Omental fat pad (tissue), 4 donors: ENCODE data around the gene CNOT11. TPM values are rescaled to one million over a fixed set of nuclear protein-coding genes. Genes with fewer than 3 reads are reported as not detected.

ENCODE experiments used
- ATAC-seq: fragments of 150-250 bp; one replicate; pipeline ENCODE4 v1.9.1; 2016; ENCODE audit warnings: mild to moderate bottlenecking, moderate library complexity; ENCODE audit not compliant: low FRiP score
- DNase-seq: peaks from one replicate; pipeline ENCODE4 v3.0.0-alpha.2; 2019; ENCODE audit warnings: low spot score
- CTCF ChIP-seq, 3 donors: fragments of 450-650 bp; IDR thresholded peaks; one replicate each; pipeline ENCODE4 v1.5.1; 2016 to 2017; ENCODE audit warnings: antibody characterized with exemption in 3 of 3, mild to moderate bottlenecking in 3 of 3, moderate library complexity in 2 of 3
- total RNA-seq, 4 donors: library from RNA; depleted of rRNA; stranded (reverse); fragments of >200 nt; gene quantifications; one replicate each; pipeline ENCODE4 v1.1.0, GENCODE V29; 2016

Gene CNOT11
- total RNA-seq, 4 donors from 2014 or later = 18.4 to 28.5 (median 22.8) TPM

GRCh38 chr2:101287303-101287702 lies 34.6 kb downstream of the CNOT11 start:
- TF ChIP-seq CTCF (IDR thresholded peaks at IDR 0.05) = no peak
- ATAC-seq (no peak), DNase-seq (no peak)

DNA sequence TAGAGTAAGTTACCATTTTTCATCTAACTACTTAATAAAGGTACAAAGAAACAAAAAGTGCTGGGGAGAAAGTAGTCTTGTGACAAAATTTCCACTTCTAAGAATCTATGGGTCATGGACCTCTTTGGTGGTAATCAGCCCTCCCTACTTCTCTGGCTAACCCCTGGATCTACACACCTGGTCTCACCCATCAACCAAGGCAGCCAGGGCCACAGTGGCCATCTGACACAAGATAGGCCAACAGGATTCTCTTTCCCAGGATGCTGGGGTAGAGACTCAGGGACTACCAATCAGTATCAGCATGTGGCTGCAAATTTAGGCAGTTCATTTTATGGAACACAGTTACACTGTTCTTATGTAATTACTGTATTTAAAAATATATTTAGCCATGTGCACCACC lies 38.0 kb downstream of the CNOT11 start:
- no peak for TF ChIP-seq CTCF (IDR thresholded peaks at IDR 0.05)
- no peak for ATAC-seq
- DNase-seq = no peak

- no peak for DNase-seq
These were observed 39.3 kb downstream of the CNOT11 start for GRCh38 chr2:101291973-101292372.

GRCh38 chr2:101293544-101293943 lies 40.9 kb downstream of the CNOT11 start:
- no peak for DNase-seq
- no peak for ATAC-seq
- no peak for TF ChIP-seq CTCF (IDR thresholded peaks at IDR 0.05)

More at GRCh38 chr2:101291973-101292372, 39.3 kb downstream of the CNOT11 start:
- ATAC-seq = no peak
- no peak for TF ChIP-seq CTCF (IDR thresholded peaks at IDR 0.05)

- no peak for TF ChIP-seq CTCF (IDR thresholded peaks at IDR 0.05)
- ATAC-seq (no peak), DNase-seq (no peak)
These were observed 42.2 kb downstream of the CNOT11 start for GRCh38 chr2:101294861-101295260.

DNA sequence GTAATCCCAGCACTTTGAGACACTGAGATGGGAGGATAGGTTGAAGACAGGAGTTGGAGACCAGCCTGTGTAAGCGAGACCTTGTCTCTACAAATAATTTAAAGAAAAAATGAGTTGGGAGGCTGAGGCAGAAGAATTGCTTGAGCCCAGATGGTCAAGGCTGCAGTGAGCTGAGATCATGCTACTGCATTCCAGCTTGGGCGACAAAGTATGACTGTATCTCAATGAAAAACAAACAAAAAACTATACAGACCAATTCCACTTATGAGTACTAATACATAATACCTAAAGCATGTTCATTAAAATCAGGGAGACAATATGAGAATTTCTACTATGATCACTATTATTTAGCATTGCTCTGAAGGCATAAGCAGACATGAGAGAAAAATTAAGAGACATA lies 43.2 kb downstream of the CNOT11 start:
- ATAC-seq (no peak), DNase-seq (no peak)
- TF ChIP-seq CTCF (IDR thresholded peaks at IDR 0.05) = no peak

DNA sequence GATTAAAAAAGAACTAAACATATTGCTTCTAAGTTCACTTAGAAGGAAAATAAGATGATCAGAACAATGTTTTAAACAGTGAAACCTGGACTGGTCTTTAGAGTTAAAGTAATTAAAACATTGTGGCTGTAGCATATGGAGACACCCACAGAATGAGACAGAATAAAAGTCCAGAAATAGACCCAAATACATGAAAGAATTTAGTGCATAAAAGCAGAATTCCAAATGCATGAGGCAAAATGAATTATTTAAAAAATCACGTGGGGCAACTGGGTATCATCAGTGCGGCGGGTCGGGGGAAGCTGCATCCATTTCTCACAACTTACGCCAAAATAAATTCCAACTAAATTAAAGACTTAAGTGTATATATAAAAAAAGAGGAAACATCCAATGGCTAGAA lies 43.7 kb downstream of the CNOT11 start:
- no peak for DNase-seq
- TF ChIP-seq CTCF (IDR thresholded peaks at IDR 0.05) = no peak
- ATAC-seq = no peak
